ENCODE results near the gene TRAK1. TPM values are rescaled to one million over a fixed set of nuclear protein-coding genes. Genes with fewer than 3 reads are reported as not detected.
A peak's percentile ranks its signal among the peaks of the same experiment; 100 is the strongest.

The TRAK1 gene
- total and polyA plus RNA-seq, 10 of the 15 experiments (the other 5 are each of a cell fraction or from before 2014, with no cell fraction given) = 6.6 to 46.2 (median 23.7) TPM

DNA sequence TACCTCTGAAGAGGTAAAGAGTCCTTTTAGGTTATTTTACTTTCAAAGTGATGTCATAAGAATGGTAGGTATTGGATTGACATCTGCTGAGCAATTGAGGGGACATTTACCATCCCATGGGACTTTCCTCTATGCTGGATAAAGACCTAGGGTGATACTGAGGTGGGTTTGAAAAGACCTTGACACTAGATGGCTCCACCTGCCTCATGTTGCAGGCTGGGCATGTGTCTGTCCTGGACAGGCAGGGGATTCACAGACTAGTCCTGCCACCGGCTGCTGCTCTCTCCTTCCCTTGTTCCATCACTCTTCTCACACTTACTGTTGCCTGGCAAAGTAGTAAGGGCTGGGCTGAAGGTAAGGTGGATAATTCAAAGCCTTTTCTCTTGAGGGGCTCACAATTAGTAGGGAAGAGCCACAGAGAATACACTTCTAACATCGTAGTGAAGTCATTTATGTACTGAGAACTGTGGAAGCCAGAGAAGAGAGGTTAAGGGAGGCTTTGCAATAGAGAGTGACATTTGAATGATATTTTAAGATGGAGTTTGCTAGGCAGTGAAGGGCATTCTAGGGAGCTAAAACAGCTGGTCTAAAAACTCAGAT, 27.7 kb downstream of the TRAK1 start:
- Histone ChIP-seq H3K36me3 (ENCODE audit: control insufficient read depth in 2 of 2, insufficient read depth in 2 of 2, low read length in 1 of 2) (no peaks in the 10 kb centered on the region; a peak in 2 of 4 replicates), H3K27me3 (replicated peaks in 1 of 2; ENCODE audit: control insufficient read depth in 2 of 2, insufficient read depth in 2 of 2, low read length in 1 of 2) (no peaks in the 10 kb centered on the region), H3K4me2 (ENCODE audit: control insufficient read depth, insufficient read depth) (peak overlapping the region; percentile 41; the same call in 1 of the 2 replicates), H3K79me2 (ENCODE audit: control insufficient read depth, insufficient read depth, low read length) (peaks cover 28% of the 10 kb centered on the region), H4K20me1 (ENCODE audit: control insufficient read depth, insufficient read depth) (no peaks in the 10 kb centered on the region), H3K4me3 (no peak overlapping the region), H2AFZ (ENCODE audit: control insufficient read depth, low read depth, low read length) (no peak overlapping the region), H3K9me3 (replicated peaks; ENCODE audit: control insufficient read depth, insufficient read depth, low read length) (no peaks in the 10 kb centered on the region), H3K4me1 (ENCODE audit: control insufficient read depth, insufficient read depth, low read length) (peaks cover 48% of the 10 kb centered on the region), H3K9ac (ENCODE audit: control insufficient read depth, insufficient read depth, low read length) (peak overlapping the region; percentile 44), H3K27ac (ENCODE audit: control insufficient read depth, insufficient read depth) (peak overlapping the region; percentile 71)
- ChIA-PET POLR2A (interaction anchor here (0.8 to 2.0 kb wide), 2 partner anchors 73 kb away, joined by 3 to 5 read pairs; no protein-coding TSS in a partner anchor), SMC1A (ENCODE audit: uncharacterized antibody, unreplicated experiment) (interaction anchor here (1.0 to 7.7 kb wide), 11 partner anchors 20 to 325 kb away, joined by 3 to 105 read pairs (median 4); no protein-coding TSS in a partner anchor), CTCF (interaction anchor here (0.7 to 7.6 kb wide), 24 partner anchors 8 to 435 kb away, joined by 3 to 159 read pairs (median 4); no protein-coding TSS in a partner anchor), RAD21 (ENCODE audit: unreplicated experiment) (interaction anchor here (0.6 to 5.8 kb wide), 9 partner anchors 11 to 484 kb away, joined by 3 to 64 read pairs (median 3); no protein-coding TSS in a partner anchor)
- DNase-seq (ENCODE audit: low read depth, low spot score) (peak; percentile 71), FAIRE-seq (peak; percentile 76), ATAC-seq (peak; percentile 89)
- WGBS (ENCODE audit: insufficient coverage, insufficient replicate concordance, low lambda C conversion rate, missing lambda C conversion rate) = 16% methylated on average over 2 of the region's 2 CpGs
- BruUV-seq (replicated peaks) = no TSS peak
- intact Hi-C loops (cut with micrococcal nuclease; ENCODE audit: unreplicated experiment) (loop anchor here (1.0 kb wide), 3 partner anchors 72 to 325 kb away; no protein-coding TSS in a partner anchor), in situ Hi-C loops (cut with MboI) (loop anchor here (25.0 kb wide), 2 partner anchors 1532 to 1782 kb away; no protein-coding TSS in a partner anchor)
- peak; percentile 44; the same call in 1 of the 2 replicates for TF ChIP-seq NFIC (IDR thresholded peaks at IDR 0.05; ENCODE audit: low read depth, low read length)
- TF ChIP-seq, protein P1, sequence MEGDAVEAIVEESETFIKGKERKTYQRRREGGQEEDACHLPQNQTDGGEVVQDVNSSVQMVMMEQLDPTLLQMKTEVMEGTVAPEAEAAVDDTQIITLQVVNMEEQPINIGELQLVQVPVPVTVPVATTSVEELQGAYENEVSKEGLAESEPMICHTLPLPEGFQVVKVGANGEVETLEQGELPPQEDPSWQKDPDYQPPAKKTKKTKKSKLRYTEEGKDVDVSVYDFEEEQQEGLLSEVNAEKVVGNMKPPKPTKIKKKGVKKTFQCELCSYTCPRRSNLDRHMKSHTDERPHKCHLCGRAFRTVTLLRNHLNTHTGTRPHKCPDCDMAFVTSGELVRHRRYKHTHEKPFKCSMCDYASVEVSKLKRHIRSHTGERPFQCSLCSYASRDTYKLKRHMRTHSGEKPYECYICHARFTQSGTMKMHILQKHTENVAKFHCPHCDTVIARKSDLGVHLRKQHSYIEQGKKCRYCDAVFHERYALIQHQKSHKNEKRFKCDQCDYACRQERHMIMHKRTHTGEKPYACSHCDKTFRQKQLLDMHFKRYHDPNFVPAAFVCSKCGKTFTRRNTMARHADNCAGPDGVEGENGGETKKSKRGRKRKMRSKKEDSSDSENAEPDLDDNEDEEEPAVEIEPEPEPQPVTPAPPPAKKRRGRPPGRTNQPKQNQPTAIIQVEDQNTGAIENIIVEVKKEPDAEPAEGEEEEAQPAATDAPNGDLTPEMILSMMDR (IDR thresholded peaks at IDR 0.05 in 2 of 3, conservative IDR thresholded peaks at IDR 0.05 in 1 of 3; ENCODE audit: control insufficient read depth in 2 of 3, extremely low read depth in 1 of 3, insufficient read depth in 1 of 3, low read depth in 3 of 3, low read length in 3 of 3) = peak; percentile 54 to 93 (median 75); a peak in 5 of 6 replicates
- TF ChIP-seq JUNB (IDR thresholded peaks at IDR 0.05) = peak; percentile 32; the same call in 1 of the 2 replicates
- TF ChIP-seq ATF7 (IDR thresholded peaks at IDR 0.05; ENCODE audit: low read depth) = no peak
- 0 out of 2 replicates have a peak, but pooled peaks have one; percentile 33 for TF ChIP-seq YY1 (IDR thresholded peaks at IDR 0.05; ENCODE audit: low read depth, low read length)
- no peak for TF ChIP-seq NRF1 (conservative IDR thresholded peaks at IDR 0.05; ENCODE audit: low read depth, low read length)
- peak; percentile 37; the same call in 1 of the 2 replicates for TF ChIP-seq RUNX3 (IDR thresholded peaks at IDR 0.05; ENCODE audit: low read length)
- TF ChIP-seq, protein P2, sequence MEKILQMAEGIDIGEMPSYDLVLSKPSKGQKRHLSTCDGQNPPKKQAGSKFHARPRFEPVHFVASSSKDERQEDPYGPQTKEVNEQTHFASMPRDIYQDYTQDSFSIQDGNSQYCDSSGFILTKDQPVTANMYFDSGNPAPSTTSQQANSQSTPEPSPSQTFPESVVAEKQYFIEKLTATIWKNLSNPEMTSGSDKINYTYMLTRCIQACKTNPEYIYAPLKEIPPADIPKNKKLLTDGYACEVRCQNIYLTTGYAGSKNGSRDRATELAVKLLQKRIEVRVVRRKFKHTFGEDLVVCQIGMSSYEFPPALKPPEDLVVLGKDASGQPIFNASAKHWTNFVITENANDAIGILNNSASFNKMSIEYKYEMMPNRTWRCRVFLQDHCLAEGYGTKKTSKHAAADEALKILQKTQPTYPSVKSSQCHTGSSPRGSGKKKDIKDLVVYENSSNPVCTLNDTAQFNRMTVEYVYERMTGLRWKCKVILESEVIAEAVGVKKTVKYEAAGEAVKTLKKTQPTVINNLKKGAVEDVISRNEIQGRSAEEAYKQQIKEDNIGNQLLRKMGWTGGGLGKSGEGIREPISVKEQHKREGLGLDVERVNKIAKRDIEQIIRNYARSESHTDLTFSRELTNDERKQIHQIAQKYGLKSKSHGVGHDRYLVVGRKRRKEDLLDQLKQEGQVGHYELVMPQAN (conservative IDR thresholded peaks at IDR 0.05) = no peak
- TF ChIP-seq TAF1 (IDR thresholded peaks at IDR 0.05; ENCODE audit: borderline replicate concordance, low read depth, low read length) = 0 out of 2 replicates have a peak, but pooled peaks have one; percentile 15
- TF ChIP-seq SRF (IDR thresholded peaks at IDR 0.05; ENCODE audit: low read depth in 2 of 2, low read length in 2 of 2) = no peak
- peak; percentile 72 for TF ChIP-seq SMC3 (IDR thresholded peaks at IDR 0.05; ENCODE audit: borderline replicate concordance, low read length)
- TF ChIP-seq CREB1 (IDR thresholded peaks at IDR 0.05; ENCODE audit: low read depth) = no peak
- peak; percentile 70 for TF ChIP-seq EED (IDR thresholded peaks at IDR 0.05; ENCODE audit: low read depth)
- TF ChIP-seq IRF4 (IDR thresholded peaks at IDR 0.05; ENCODE audit: low read depth, low read length) = peak; percentile 74; the same call in 1 of the 2 replicates
- TF ChIP-seq, protein P3, sequence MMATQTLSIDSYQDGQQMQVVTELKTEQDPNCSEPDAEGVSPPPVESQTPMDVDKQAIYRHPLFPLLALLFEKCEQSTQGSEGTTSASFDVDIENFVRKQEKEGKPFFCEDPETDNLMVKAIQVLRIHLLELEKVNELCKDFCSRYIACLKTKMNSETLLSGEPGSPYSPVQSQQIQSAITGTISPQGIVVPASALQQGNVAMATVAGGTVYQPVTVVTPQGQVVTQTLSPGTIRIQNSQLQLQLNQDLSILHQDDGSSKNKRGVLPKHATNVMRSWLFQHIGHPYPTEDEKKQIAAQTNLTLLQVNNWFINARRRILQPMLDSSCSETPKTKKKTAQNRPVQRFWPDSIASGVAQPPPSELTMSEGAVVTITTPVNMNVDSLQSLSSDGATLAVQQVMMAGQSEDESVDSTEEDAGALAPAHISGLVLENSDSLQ (IDR thresholded peaks at IDR 0.05) = no peak
- TF ChIP-seq SMARCA5 (IDR thresholded peaks at IDR 0.05) = peak; percentile 28; the same call in 1 of the 2 replicates
- peak; percentile 45 for TF ChIP-seq MEF2B (IDR thresholded peaks at IDR 0.05; ENCODE audit: partially characterized antibody, poor library complexity, severe bottlenecking)
- TF ChIP-seq RAD21 (IDR thresholded peaks at IDR 0.05; ENCODE audit: insufficient read depth, low read depth, low read length) = peak; percentile 86

Measured in GM12878 (cell line).